ENCODE data around the gene MRPS26. TPM values are rescaled to one million over a fixed set of nuclear protein-coding genes. Genes with fewer than 3 reads are reported as not detected.

Gene MRPS26
- total and polyA plus RNA-seq, 7 experiments from 2014 or later: 22.2 to 94.2 (median 30.9) TPM

GRCh38 chr20:3090565-3090964 lies 44.7 kb downstream of the MRPS26 start:
- ChIA-PET POLR2A (interaction anchor here (0.6 to 7.1 kb wide), 5 partner anchors 13 to 192 kb away, joined by 3 to 61 read pairs (median 6); partner anchors contain the start of genes FASTKD5, OXT and UBOX5), CTCF (interaction anchor here (0.8 to 2.8 kb wide), 2 partner anchors 13 to 102 kb away, joined by 3 to 11 read pairs; no protein-coding TSS in a partner anchor)
- intact Hi-C loops (cut with micrococcal nuclease): loop anchor here in 1 of 2 donors (5.0 kb wide), 1 partner anchor 1722 kb away; no protein-coding TSS in a partner anchor
- peaks cover 0 to 24% of the 10 kb centered on the region in 2 donors for H3K4me1 ChIP-seq (ENCODE audit: control insufficient read depth in 2 of 2, insufficient read depth in 2 of 2, low read length in 2 of 2)
- H3K27ac ChIP-seq (ENCODE audit: low read depth, low read length): no peak overlapping the region
- peak overlapping the region in 8 of 9 donors; percentile 49 to 100 (median 87) for H3K27ac Mint-ChIP-seq
- H3K9me3 Mint-ChIP-seq: peaks cover 0 to 3% (median 0%) of the 10 kb centered on the region in 11 donors
- DNase-seq (peak in 4 of 9 donors; percentile 27 to 35 (median 32)), ATAC-seq (no peak)
- peaks cover 0 to 4% (median 0%) of the 10 kb centered on the region in 5 donors for H3K36me3 Mint-ChIP-seq
- peaks cover 17 to 47% (median 31%) of the 10 kb centered on the region in 7 donors for H3K4me1 Mint-ChIP-seq
- no peaks in the 10 kb centered on the region for H3K36me3 ChIP-seq (ENCODE audit: control insufficient read depth in 2 of 3, insufficient read depth in 3 of 3, low read length in 3 of 3)
- peak overlapping the region in 8 of 10 donors; percentile 39 to 63 (median 48) for H3K4me3 Mint-ChIP-seq
- H3K27me3 ChIP-seq (ENCODE audit: control insufficient read depth in 2 of 2, insufficient read depth in 2 of 2, low read length in 2 of 2): no peaks in the 10 kb centered on the region
- no peak overlapping the region for H3K4me3 ChIP-seq (ENCODE audit: low read length)
- H3K27me3 Mint-ChIP-seq: peaks cover 0 to 40% (median 0%) of the 10 kb centered on the region in 5 donors
- H3K9me3 ChIP-seq (ENCODE audit: control insufficient read depth in 2 of 3, low read length in 3 of 3): no peaks in the 10 kb centered on the region

DNA sequence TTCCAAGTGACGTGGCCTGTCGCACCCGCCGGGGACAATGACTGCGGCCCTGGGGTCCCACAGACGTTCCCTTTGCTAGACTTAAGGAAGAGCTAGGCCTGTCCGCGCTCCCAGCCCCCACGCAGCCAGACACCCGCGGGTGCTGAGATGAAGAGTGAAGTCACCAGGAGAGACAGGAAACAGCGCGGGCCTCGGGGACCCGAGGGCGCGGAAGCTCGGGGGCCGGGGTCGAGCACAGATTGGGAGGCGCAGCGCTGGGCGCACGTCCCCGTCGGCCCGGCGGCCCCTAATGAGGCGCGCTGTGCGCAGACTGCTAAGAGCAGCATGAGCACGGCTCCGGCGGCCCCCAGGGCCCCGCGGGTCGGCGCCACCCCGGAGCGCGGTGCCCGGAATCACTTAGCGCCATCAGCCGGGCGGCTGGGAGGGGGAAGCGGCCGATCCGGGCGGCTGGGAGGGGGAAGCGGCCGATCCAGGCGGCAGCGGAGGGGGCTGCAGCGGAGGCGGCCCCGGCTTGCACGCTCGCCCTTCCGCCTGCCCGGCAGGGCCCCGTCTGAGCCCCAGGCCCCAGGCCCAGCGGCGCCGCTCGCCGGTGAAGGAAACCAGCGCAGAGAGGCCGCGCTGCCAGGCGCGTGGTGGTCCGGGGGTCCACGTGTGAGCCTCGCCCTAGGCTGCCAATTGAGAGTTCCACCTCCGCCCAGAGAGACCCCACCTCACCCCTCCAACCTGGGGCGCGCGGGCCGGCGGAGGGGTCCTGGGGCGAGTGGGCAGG lies 46.9 kb downstream of the MRPS26 start:
- no peaks in the 10 kb centered on the region for H3K9me3 ChIP-seq (ENCODE audit: control insufficient read depth in 2 of 3, low read length in 3 of 3)
- peaks cover 0 to 24% of the 10 kb centered on the region in 2 donors for H3K4me1 ChIP-seq (ENCODE audit: control insufficient read depth in 2 of 2, insufficient read depth in 2 of 2, low read length in 2 of 2)
- H3K4me1 Mint-ChIP-seq: peaks cover 17 to 50% (median 31%) of the 10 kb centered on the region in 7 donors
- peak; percentile 27 for ATAC-seq
- peak overlapping the region; percentile 88 to 100 (median 100) for H3K27ac Mint-ChIP-seq
- peaks cover 0 to 39% (median 0%) of the 10 kb centered on the region in 5 donors for H3K27me3 Mint-ChIP-seq
- peaks cover 0 to 4% (median 0%) of the 10 kb centered on the region in 5 donors for H3K36me3 Mint-ChIP-seq
- H3K4me3 ChIP-seq (ENCODE audit: low read length): peak overlapping the region; percentile 28
- H3K27ac ChIP-seq (ENCODE audit: low read depth, low read length): peak overlapping the region; percentile 95
- peaks cover 0 to 3% (median 0%) of the 10 kb centered on the region in 11 donors for H3K9me3 Mint-ChIP-seq
- peak in 8 of 9 donors; percentile 41 to 75 (median 70) for DNase-seq
- H3K27me3 ChIP-seq (ENCODE audit: control insufficient read depth in 2 of 2, insufficient read depth in 2 of 2, low read length in 2 of 2): no peaks in the 10 kb centered on the region
- no peaks in the 10 kb centered on the region for H3K36me3 ChIP-seq (ENCODE audit: control insufficient read depth in 2 of 3, insufficient read depth in 3 of 3, low read length in 3 of 3)
- H3K4me3 Mint-ChIP-seq: peak overlapping the region; percentile 78 to 97 (median 93)
- intact Hi-C loops (cut with micrococcal nuclease): loop anchor here in 1 of 2 donors (1.0 to 5.0 kb wide), 5 partner anchors 15 to 1720 kb away; no protein-coding TSS in a partner anchor
- CTCF ChIA-PET: interaction anchor here (0.8 to 6.3 kb wide), 5 partner anchors 15 to 40 kb away, joined by 3 to 36 read pairs (median 5); no protein-coding TSS in a partner anchor
- POLR2A ChIA-PET: interaction anchor here (0.6 to 7.1 kb wide), 14 partner anchors 10 to 352 kb away, joined by 3 to 61 read pairs (median 10); partner anchors contain the start of genes FASTKD5, OXT and UBOX5

DNA sequence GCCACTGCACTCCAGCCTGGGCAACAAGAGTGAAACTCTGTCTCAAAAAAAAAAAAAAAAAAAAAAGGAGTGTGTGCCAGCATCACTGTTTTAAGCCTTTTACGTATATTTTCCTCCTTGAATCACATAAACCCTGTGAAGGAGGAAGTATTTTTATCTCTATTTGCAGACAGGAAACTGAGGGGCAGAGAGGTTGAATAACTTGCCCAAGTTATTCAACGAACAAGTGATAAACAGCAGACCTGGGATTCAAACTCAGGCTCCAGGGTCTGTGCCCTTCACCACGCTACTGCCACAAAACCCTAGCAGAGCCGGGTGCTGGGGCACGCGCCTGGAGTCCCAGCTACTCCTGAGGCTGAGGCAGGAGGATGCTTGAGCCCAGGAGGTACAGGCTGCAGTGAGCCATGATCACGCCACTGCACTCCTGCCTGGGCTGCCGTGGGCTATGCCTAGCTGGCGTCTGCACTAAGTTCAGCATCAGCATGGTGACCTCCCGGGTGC lies 48.1 kb downstream of the MRPS26 start:
- ChIA-PET POLR2A (interaction anchor here (0.8 to 7.1 kb wide), 16 partner anchors 9 to 353 kb away, joined by 3 to 61 read pairs (median 9); partner anchors contain the start of genes FASTKD5, MRPS26, OXT and UBOX5), CTCF (interaction anchor here (0.6 to 6.3 kb wide), 2 partner anchors 19 to 21 kb away, joined by 3 to 36 read pairs; no protein-coding TSS in a partner anchor)
- ATAC-seq (peak; percentile 77), DNase-seq (peak in 8 of 9 donors; percentile 39 to 89 (median 82))
- Histone ChIP-seq H3K4me3 (ENCODE audit: low read length) (no peak overlapping the region), H3K4me1 (ENCODE audit: control insufficient read depth in 2 of 2, insufficient read depth in 2 of 2, low read length in 2 of 2) (peaks cover 0 to 24% of the 10 kb centered on the region in 2 donors), H3K9me3 (ENCODE audit: control insufficient read depth in 2 of 3, low read length in 3 of 3) (no peaks in the 10 kb centered on the region), H3K27ac (ENCODE audit: low read depth, low read length) (peak overlapping the region; percentile 95), H3K27me3 (ENCODE audit: control insufficient read depth in 2 of 2, insufficient read depth in 2 of 2, low read length in 2 of 2) (no peaks in the 10 kb centered on the region), H3K36me3 (ENCODE audit: control insufficient read depth in 2 of 3, insufficient read depth in 3 of 3, low read length in 3 of 3) (no peaks in the 10 kb centered on the region)
- H3K27ac Mint-ChIP-seq: peak overlapping the region in 8 of 9 donors; percentile 95 to 100 (median 100)
- no peaks in the 10 kb centered on the region for H3K36me3 Mint-ChIP-seq
- peaks cover 0 to 36% (median 0%) of the 10 kb centered on the region in 5 donors for H3K27me3 Mint-ChIP-seq
- intact Hi-C loops (cut with micrococcal nuclease): loop anchor here in 1 of 2 donors (1.0 to 5.0 kb wide), 6 partner anchors 8 to 1718 kb away; no protein-coding TSS in a partner anchor
- H3K4me1 Mint-ChIP-seq: peaks cover 17 to 50% (median 31%) of the 10 kb centered on the region in 7 donors
- peak overlapping the region in 9 of 10 donors; percentile 67 to 90 (median 83) for H3K4me3 Mint-ChIP-seq
- peaks cover 0 to 2% (median 0%) of the 10 kb centered on the region in 11 donors for H3K9me3 Mint-ChIP-seq

GRCh38 chr20:3094848-3095629 lies 49.2 kb downstream of the MRPS26 start:
- Mint-ChIP-seq H3K4me3 (peak overlapping the region in 1 of 10 donors; percentile 9), H3K27me3 (peaks cover 0 to 30% (median 0%) of the 10 kb centered on the region in 5 donors), H3K36me3 (no peaks in the 10 kb centered on the region), H3K9me3 (peaks cover 0 to 2% (median 0%) of the 10 kb centered on the region in 11 donors), H3K27ac (peak overlapping the region in 8 of 9 donors; percentile 95 to 100 (median 100)), H3K4me1 (peaks cover 13 to 46% (median 27%) of the 10 kb centered on the region in 7 donors)
- intact Hi-C loops (cut with micrococcal nuclease): loop anchor here in 1 of 2 donors (1.0 to 5.0 kb wide), 3 partner anchors 7 to 1717 kb away; no protein-coding TSS in a partner anchor
- Histone ChIP-seq H3K27me3 (ENCODE audit: control insufficient read depth in 2 of 2, insufficient read depth in 2 of 2, low read length in 2 of 2) (no peaks in the 10 kb centered on the region), H3K9me3 (ENCODE audit: control insufficient read depth in 2 of 3, low read length in 3 of 3) (no peaks in the 10 kb centered on the region), H3K27ac (ENCODE audit: low read depth, low read length) (peak overlapping the region; percentile 95), H3K4me1 (ENCODE audit: control insufficient read depth in 2 of 2, insufficient read depth in 2 of 2, low read length in 2 of 2) (peaks cover 0 to 21% of the 10 kb centered on the region in 2 donors), H3K4me3 (ENCODE audit: low read length) (no peak overlapping the region), H3K36me3 (ENCODE audit: control insufficient read depth in 2 of 3, insufficient read depth in 3 of 3, low read length in 3 of 3) (no peaks in the 10 kb centered on the region)
- DNase-seq: no peak
- ChIA-PET CTCF (interaction anchor here (0.7 to 6.3 kb wide), 6 partner anchors 20 to 124 kb away, joined by 3 to 36 read pairs (median 3); no protein-coding TSS in a partner anchor), POLR2A (interaction anchor here (0.5 to 7.1 kb wide), 14 partner anchors 8 to 122 kb away, joined by 3 to 61 read pairs (median 7); partner anchors contain the start of gene OXT)
- no peak for ATAC-seq

Measured in naive thymus-derived CD4-positive, alpha-beta T cell (primary cell).